Endothelial cell of umbilical vein (primary cell): ENCODE measurements around the gene BNC2. TPM values are rescaled to one million over a fixed set of nuclear protein-coding genes. Genes with fewer than 3 reads are reported as not detected.

ENCODE experiments used
- BruUV-seq: library from RNA; stranded (reverse); fragments of 400-500 nt; replicated peaks from 2 replicates; lab custom pipeline; 2021; lab: Mats Ljungman, UMichigan
- CTCF ChIA-PET: fragments of 300-600, 350-600 bp; sonication (Branson Sonifier 250); formaldehyde crosslinking; loops from one replicate; lab custom pipeline; 2021; ENCODE audit warnings: antibody characterized with exemption, inconsistent platforms; lab: Charles Lee
- POLR2A ChIA-PET: fragments of 300-600, 350-600 bp; sonication (Branson Sonifier 250); formaldehyde crosslinking; loops from one replicate; lab custom pipeline; 2021; ENCODE audit warnings: antibody characterized with exemption, inconsistent platforms; lab: Charles Lee
- DNase-seq: peaks from one replicate; pipeline ENCODE4 v3.0.0-alpha.2; 2011; ENCODE audit warnings: low read depth, low spot score
- FAIRE-seq: peaks from 2 replicates; lab custom pipeline; 2011; peaks lifted over from hg19 to GRCh38; lab: Jason Lieb, UNC
- H2AFZ ChIP-seq: 2 replicates; pipeline ENCODE4 v1.6.0; 2012; ENCODE audit warnings: low read depth, low read length, control low read depth, inconsistent platforms
- H3K27ac ChIP-seq: 2 replicates; pipeline ENCODE4 v1.5.1; 2011; ENCODE audit warnings: low read depth, mild to moderate bottlenecking, control low read depth, low read length, moderate library complexity; ENCODE audit not compliant: insufficient read depth
- H3K27me3 ChIP-seq, 2 experiments: 2 replicates each; pipeline versions ENCODE4 v1.6.0 to v1.6.1; 2011; ENCODE audit warnings: low read length in 2 of 2, mixed read lengths in 1 of 2; ENCODE audit not compliant: control insufficient read depth in 2 of 2, insufficient read depth in 2 of 2
- H3K36me3 ChIP-seq, 2 experiments: 2 replicates in 1 of 2; 3 replicates in 1 of 2; pipeline ENCODE4 v1.5.1; 2011; ENCODE audit warnings: low read length in 2 of 2, mild to moderate bottlenecking in 1 of 2, moderate library complexity in 1 of 2; ENCODE audit not compliant: control insufficient read depth in 2 of 2, insufficient read depth in 2 of 2; ENCODE audit errors: extremely low read depth in 1 of 2
- H3K4me1 ChIP-seq: 3 replicates; pipeline ENCODE4 v1.5.1; 2011; ENCODE audit warnings: mild to moderate bottlenecking, low read length; ENCODE audit not compliant: control insufficient read depth, insufficient read depth; ENCODE audit errors: extremely low read depth
- H3K4me2 ChIP-seq: 2 replicates; pipeline ENCODE4 v1.6.1; 2011; ENCODE audit warnings: low read length, control low read depth, mixed read lengths; ENCODE audit not compliant: insufficient read depth
- H3K4me3 ChIP-seq, 3 experiments: fragments of 200-600 bp in 1 of 3; sonication (generic), shearing (Covaris generic) in 1 of 3; replicated peaks in 1 of 3; 2 replicates each; pipeline ENCODE4 v1.5.1; 2011 to 2016; ENCODE audit warnings: control low read depth in 3 of 3, low read length in 3 of 3, mild to moderate bottlenecking in 2 of 3, inconsistent platforms in 1 of 3, low read depth in 1 of 3, moderate library complexity in 1 of 3; ENCODE audit not compliant: insufficient read depth in 1 of 3
- H3K79me2 ChIP-seq: 2 replicates; pipeline ENCODE4 v1.6.0; 2012; ENCODE audit warnings: low read length, inconsistent platforms; ENCODE audit not compliant: control insufficient read depth, insufficient read depth
- H3K9ac ChIP-seq: replicated peaks from 2 replicates; pipeline ENCODE3; 2011; ENCODE audit warnings: low read length, control low read depth; ENCODE audit not compliant: insufficient read depth; ENCODE audit errors: extremely low read depth
- H3K9me1 ChIP-seq: replicated peaks from 3 replicates; pipeline ENCODE4 v1.6.0; 2011; ENCODE audit warnings: mild to moderate bottlenecking, low read length; ENCODE audit not compliant: control insufficient read depth, insufficient read depth; ENCODE audit errors: extremely low read depth
- H3K9me3 ChIP-seq: replicated peaks from 2 replicates; pipeline ENCODE4 v1.5.1; 2012; ENCODE audit warnings: low read length, inconsistent platforms; ENCODE audit not compliant: control insufficient read depth, insufficient read depth
- H4K20me1 ChIP-seq: replicated peaks from 2 replicates; pipeline ENCODE3; 2011; ENCODE audit warnings: mild to moderate bottlenecking, low read length; ENCODE audit not compliant: control insufficient read depth, insufficient read depth; ENCODE audit errors: extremely low read depth
- EZH2 ChIP-seq: IDR thresholded peaks from 2 replicates; pipeline ENCODE4 v1.6.1; 2012; ENCODE audit warnings: borderline replicate concordance, low read depth, mild to moderate bottlenecking, moderate library complexity, low read length, inconsistent platforms; ENCODE audit not compliant: severe bottlenecking
- GATA2 ChIP-seq: IDR thresholded peaks from 2 replicates; pipeline ENCODE4 v1.7.0; 2011; ENCODE audit warnings: low read depth, mild to moderate bottlenecking, moderate library complexity, mixed read lengths, low read length; ENCODE audit not compliant: insufficient read length, insufficient read depth
- JUN ChIP-seq: IDR thresholded peaks from 2 replicates; pipeline ENCODE4 v1.6.1; 2011; ENCODE audit warnings: borderline replicate concordance, low read depth; ENCODE audit not compliant: insufficient read length, insufficient read depth
- MYC ChIP-seq: IDR thresholded peaks from one replicate; pipeline ENCODE4 v1.6.1; 2011; ENCODE audit warnings: mild to moderate bottlenecking, low read depth, low read length
- POLR2A ChIP-seq: IDR thresholded peaks from 2 replicates; pipeline ENCODE4 v1.6.1; 2012; ENCODE audit warnings: low read depth, mild to moderate bottlenecking, control low read depth, low read length
- POLR2AphosphoS5 ChIP-seq: IDR thresholded peaks from 2 replicates; pipeline ENCODE4 v1.6.1; 2012; ENCODE audit warnings: low read depth, mild to moderate bottlenecking, control low read depth, low read length, moderate library complexity; ENCODE audit not compliant: insufficient read depth
- dilution Hi-C: fragments of 300-500 bp; cut with MboI; formaldehyde crosslinking; loops from one replicate; pipeline ENCODE4 v1.15.0; 2019; ENCODE audit warnings: low sequenced_read_pairs; ENCODE audit not compliant: extremely low pct_ligation_motif_present
- intact Hi-C: fragments of 100-400 bp; cut with micrococcal nuclease; formaldehyde crosslinking; loops from one replicate; pipeline ENCODE4 v1.10.0; 2022
- polyA plus RNA-seq, 4 experiments: library from polyadenylated mRNA; depleted of rRNA in 3 of 4; stranded (reverse) in 3 of 4; unstranded in 1 of 4; fragments of >200 nt; gene quantifications; 2 replicates each; pipeline versions ENCODE4 v1.2.1 to v1.2.3, GENCODE V29; 2011 to 2012; ENCODE audit warnings: missing spikeins in 1 of 4
- total RNA-seq: library from RNA; stranded (reverse); gene quantifications from 2 replicates; pipeline ENCODE4 v1.2.3, GENCODE V29; 2021
- TF ChIP-seq, protein P1 (sequence below), 2 donors: IDR thresholded peaks; 1 replicate in 1 of 2; 2 replicates in 1 of 2; pipeline ENCODE4 v1.5.1; 2011; ENCODE audit warnings: low read length in 2 of 2, mild to moderate bottlenecking in 2 of 2, moderate library complexity in 2 of 2, control low read depth in 1 of 2, inconsistent platforms in 1 of 2, low read depth in 1 of 2; ENCODE audit not compliant: insufficient read depth in 1 of 2; ENCODE audit errors: extremely low read depth in 1 of 2
- TF ChIP-seq, protein P2 (sequence below): IDR thresholded peaks from 2 replicates; pipeline ENCODE4 v1.6.1; 2011; ENCODE audit not compliant: insufficient read depth, insufficient read length

Gene BNC2
- total and polyA plus RNA-seq, 2 donors (not counting 3 experiments of a cell fraction or from before 2014, with no cell fraction given): 12.1 to 34.3 TPM

- H3K27me3 ChIP-seq: no peaks in the 10 kb centered on the region
- ChIA-PET POLR2A (no interaction called here), CTCF (interaction anchor here (0.7 to 2.3 kb wide), 8 partner anchors 9 to 243 kb away, joined by 3 to 11 read pairs (median 4); no protein-coding TSS in a partner anchor)
- dilution Hi-C loops: no loop called here
- no peaks in the 10 kb centered on the region for H3K9me1 ChIP-seq
- TF ChIP-seq, protein P1, sequence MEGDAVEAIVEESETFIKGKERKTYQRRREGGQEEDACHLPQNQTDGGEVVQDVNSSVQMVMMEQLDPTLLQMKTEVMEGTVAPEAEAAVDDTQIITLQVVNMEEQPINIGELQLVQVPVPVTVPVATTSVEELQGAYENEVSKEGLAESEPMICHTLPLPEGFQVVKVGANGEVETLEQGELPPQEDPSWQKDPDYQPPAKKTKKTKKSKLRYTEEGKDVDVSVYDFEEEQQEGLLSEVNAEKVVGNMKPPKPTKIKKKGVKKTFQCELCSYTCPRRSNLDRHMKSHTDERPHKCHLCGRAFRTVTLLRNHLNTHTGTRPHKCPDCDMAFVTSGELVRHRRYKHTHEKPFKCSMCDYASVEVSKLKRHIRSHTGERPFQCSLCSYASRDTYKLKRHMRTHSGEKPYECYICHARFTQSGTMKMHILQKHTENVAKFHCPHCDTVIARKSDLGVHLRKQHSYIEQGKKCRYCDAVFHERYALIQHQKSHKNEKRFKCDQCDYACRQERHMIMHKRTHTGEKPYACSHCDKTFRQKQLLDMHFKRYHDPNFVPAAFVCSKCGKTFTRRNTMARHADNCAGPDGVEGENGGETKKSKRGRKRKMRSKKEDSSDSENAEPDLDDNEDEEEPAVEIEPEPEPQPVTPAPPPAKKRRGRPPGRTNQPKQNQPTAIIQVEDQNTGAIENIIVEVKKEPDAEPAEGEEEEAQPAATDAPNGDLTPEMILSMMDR (IDR thresholded peaks at IDR 0.05; ENCODE audit: extremely low read depth in 1 of 2, insufficient read depth in 1 of 2, low read depth in 1 of 2, low read length in 2 of 2): no peak
- TF ChIP-seq, protein P2, sequence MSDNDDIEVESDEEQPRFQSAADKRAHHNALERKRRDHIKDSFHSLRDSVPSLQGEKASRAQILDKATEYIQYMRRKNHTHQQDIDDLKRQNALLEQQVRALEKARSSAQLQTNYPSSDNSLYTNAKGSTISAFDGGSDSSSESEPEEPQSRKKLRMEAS: no peak
- TF ChIP-seq MYC: no peak
- no peak for TF ChIP-seq JUN
- TF ChIP-seq GATA2: no peak
- TF ChIP-seq POLR2AphosphoS5: no peak
- no peak for TF ChIP-seq EZH2
- no peak for TF ChIP-seq POLR2A
- no peaks in the 10 kb centered on the region for H4K20me1 ChIP-seq
- FAIRE-seq (peak; percentile 4), DNase-seq (no peak)
- no peak overlapping the region for H2AFZ ChIP-seq
- peak overlapping the region; percentile 87 for H3K27ac ChIP-seq
- H3K79me2 ChIP-seq: peaks cover 18% of the 10 kb centered on the region
- peaks cover 50% of the 10 kb centered on the region for H3K4me1 ChIP-seq
- H3K9ac ChIP-seq: peak overlapping the region; percentile 60
- H3K36me3 ChIP-seq: no peaks in the 10 kb centered on the region
- no peaks in the 10 kb centered on the region for H3K9me3 ChIP-seq
- peak overlapping the region; percentile 62 for H3K4me2 ChIP-seq
- intact Hi-C loops: loop anchor here (5.0 kb wide), 1 partner anchor 59 kb away; no protein-coding TSS in a partner anchor
- peak overlapping the region in 1 of 3 experiments; percentile 15 for H3K4me3 ChIP-seq
- TSS peak; percentile 78 for BruUV-seq
Observed at GRCh38 chr9:16628413-16628812, 242.1 kb downstream of the BNC2 start.
